MM.1S (cell line): ENCODE data around the gene ADAMTSL1.

ENCODE experiments used
- DNase-seq: peaks from one replicate; pipeline ENCODE4 v3.0.0-alpha.2; 2015
- H2AFZ ChIP-seq: fragments of 300-600 bp; sonication (generic); 2 replicates; pipeline ENCODE4 v1.6.0; 2016; ENCODE audit warnings: antibody characterized with exemption, low read length
- H3F3A ChIP-seq: fragments of 300-600 bp; sonication (generic); 2 replicates; pipeline ENCODE4 v1.6.1; 2016; ENCODE audit warnings: mild to moderate bottlenecking, antibody characterized with exemption, low read length, moderate library complexity, mixed read lengths; ENCODE audit not compliant: insufficient read depth
- H3K27ac ChIP-seq: fragments of 300-600 bp; sonication (generic); 2 replicates; pipeline ENCODE4 v1.5.1; 2016; ENCODE audit warnings: mild to moderate bottlenecking, low read length
- H3K27me3 ChIP-seq: fragments of 300-600 bp; sonication (generic); replicated peaks from 2 replicates; pipeline ENCODE4 v1.6.0; 2016; ENCODE audit warnings: low read length; ENCODE audit not compliant: insufficient read depth
- H3K36me3 ChIP-seq: fragments of 300-600 bp; sonication (generic); replicated peaks from 2 replicates; pipeline ENCODE4 v1.6.1; 2016; ENCODE audit warnings: mild to moderate bottlenecking, low read length, mixed read lengths; ENCODE audit not compliant: insufficient read depth
- H3K4me1 ChIP-seq: fragments of 300-600 bp; sonication (generic); 2 replicates; pipeline ENCODE4 v1.6.1; 2016; ENCODE audit warnings: low read length, mixed read lengths
- H3K4me2 ChIP-seq: fragments of 300-600 bp; sonication (generic); 2 replicates; pipeline ENCODE4 v1.6.0; 2016; ENCODE audit warnings: low read depth, low read length
- H3K4me3 ChIP-seq: fragments of 300-600 bp; sonication (generic); 2 replicates; pipeline ENCODE4 v1.5.1; 2016; ENCODE audit warnings: low read length, mixed read lengths
- H3K79me2 ChIP-seq: fragments of 300-600 bp; sonication (generic); 2 replicates; pipeline ENCODE4 v1.6.1; 2016; ENCODE audit warnings: mixed run types, low read length, mixed read lengths
- H3K9ac ChIP-seq: fragments of 300-600 bp; sonication (generic); 2 replicates; pipeline ENCODE4 v1.6.1; 2016; ENCODE audit warnings: low read length, mixed read lengths
- H3K9me2 ChIP-seq: fragments of 300-600 bp; sonication (generic); replicated peaks from 2 replicates; pipeline ENCODE4 v1.6.1; 2016; ENCODE audit warnings: mild to moderate bottlenecking, low read length, mixed read lengths; ENCODE audit not compliant: insufficient read depth
- H3K9me3 ChIP-seq: fragments of 300-600 bp; sonication (generic); replicated peaks from 2 replicates; pipeline ENCODE4 v1.6.1; 2016; ENCODE audit warnings: mild to moderate bottlenecking, low read length, mixed read lengths; ENCODE audit not compliant: insufficient read depth
- H4K20me1 ChIP-seq: fragments of 300-600 bp; sonication (generic); 2 replicates; pipeline ENCODE4 v1.6.1; 2016; ENCODE audit warnings: mild to moderate bottlenecking, low read length, moderate library complexity, mixed read lengths; ENCODE audit not compliant: insufficient read depth
- EZH2 ChIP-seq: fragments of 300-600 bp; sonication (generic); optimal IDR thresholded peaks from 2 replicates; pipeline ENCODE3; 2017; ENCODE audit warnings: low read depth, mild to moderate bottlenecking, antibody characterized with exemption, low read length, mixed read lengths
- EZH2phosphoT487 ChIP-seq: fragments of 300-600 bp; sonication (generic); IDR thresholded peaks from 2 replicates; pipeline ENCODE4 v1.6.1; 2018; ENCODE audit warnings: antibody characterized with exemption, low read length
- TF ChIP-seq, protein P1 (sequence below): fragments of 300-600 bp; sonication (generic); IDR thresholded peaks from 2 replicates; pipeline ENCODE4 v1.5.1; 2016; ENCODE audit warnings: antibody characterized with exemption, low read length, mixed read lengths

Gene ADAMTSL1

DNA sequence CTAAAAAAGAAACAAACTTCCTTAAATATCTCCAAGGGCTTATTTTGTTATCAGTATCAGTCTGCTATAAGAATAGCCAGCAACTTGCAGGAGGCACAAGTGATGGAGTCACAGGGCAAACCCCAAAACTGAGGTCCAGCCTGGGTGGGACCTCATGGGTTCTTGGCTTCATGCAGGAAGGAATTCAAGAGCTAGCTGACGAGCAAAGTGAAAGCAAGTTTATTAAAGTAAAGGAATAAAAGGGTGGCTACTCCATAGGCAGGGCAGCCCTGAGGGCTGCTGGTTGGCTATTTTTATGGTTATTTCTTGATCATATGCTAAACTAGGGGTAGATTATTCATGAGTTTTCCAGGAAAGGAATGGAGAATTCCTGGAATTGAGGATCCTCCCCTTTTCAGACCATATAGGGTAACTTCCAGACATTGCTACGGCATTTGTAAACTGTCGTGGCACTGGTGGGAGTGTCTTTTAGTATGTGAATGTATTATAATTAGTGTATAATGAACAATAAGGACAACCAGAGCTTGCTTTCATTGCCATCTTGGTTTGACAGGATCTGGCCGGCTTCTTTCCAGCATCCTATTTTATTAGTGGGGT is 231.9 kb downstream of the ADAMTSL1 start:
- Histone ChIP-seq H3K9me3 (no peaks in the 10 kb centered on the region), H3K4me1 (no peaks in the 10 kb centered on the region), H4K20me1 (no peaks in the 10 kb centered on the region), H2AFZ (no peak overlapping the region), H3K9me2 (no peaks in the 10 kb centered on the region), H3K4me3 (no peak overlapping the region), H3F3A (no peaks in the 10 kb centered on the region), H3K4me2 (no peak overlapping the region), H3K27ac (no peak overlapping the region), H3K27me3 (no peaks in the 10 kb centered on the region), H3K36me3 (no peaks in the 10 kb centered on the region), H3K79me2 (no peaks in the 10 kb centered on the region), H3K9ac (no peak overlapping the region)
- DNase-seq, result no peak
- TF ChIP-seq EZH2 (no peak), EZH2phosphoT487 (no peak)
- TF ChIP-seq, protein P1, sequence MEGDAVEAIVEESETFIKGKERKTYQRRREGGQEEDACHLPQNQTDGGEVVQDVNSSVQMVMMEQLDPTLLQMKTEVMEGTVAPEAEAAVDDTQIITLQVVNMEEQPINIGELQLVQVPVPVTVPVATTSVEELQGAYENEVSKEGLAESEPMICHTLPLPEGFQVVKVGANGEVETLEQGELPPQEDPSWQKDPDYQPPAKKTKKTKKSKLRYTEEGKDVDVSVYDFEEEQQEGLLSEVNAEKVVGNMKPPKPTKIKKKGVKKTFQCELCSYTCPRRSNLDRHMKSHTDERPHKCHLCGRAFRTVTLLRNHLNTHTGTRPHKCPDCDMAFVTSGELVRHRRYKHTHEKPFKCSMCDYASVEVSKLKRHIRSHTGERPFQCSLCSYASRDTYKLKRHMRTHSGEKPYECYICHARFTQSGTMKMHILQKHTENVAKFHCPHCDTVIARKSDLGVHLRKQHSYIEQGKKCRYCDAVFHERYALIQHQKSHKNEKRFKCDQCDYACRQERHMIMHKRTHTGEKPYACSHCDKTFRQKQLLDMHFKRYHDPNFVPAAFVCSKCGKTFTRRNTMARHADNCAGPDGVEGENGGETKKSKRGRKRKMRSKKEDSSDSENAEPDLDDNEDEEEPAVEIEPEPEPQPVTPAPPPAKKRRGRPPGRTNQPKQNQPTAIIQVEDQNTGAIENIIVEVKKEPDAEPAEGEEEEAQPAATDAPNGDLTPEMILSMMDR, result no peak

DNA sequence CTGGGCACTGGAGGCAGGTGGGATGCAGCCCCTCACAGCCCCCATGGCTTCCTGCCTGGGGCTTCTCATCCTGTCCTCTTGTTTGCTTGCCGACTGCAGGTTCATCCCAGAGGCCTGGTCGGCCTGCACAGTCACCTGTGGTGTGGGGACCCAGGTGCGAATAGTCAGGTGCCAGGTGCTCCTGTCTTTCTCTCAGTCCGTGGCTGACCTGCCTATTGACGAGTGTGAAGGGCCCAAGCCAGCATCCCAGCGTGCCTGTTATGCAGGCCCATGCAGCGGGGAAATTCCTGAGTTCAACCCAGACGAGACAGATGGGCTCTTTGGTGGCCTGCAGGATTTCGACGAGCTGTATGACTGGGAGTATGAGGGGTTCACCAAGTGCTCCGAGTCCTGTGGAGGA is 232.7 kb downstream of the ADAMTSL1 start:
- H3K9me2 ChIP-seq, result no peaks in the 10 kb centered on the region
- no peaks in the 10 kb centered on the region for H4K20me1 ChIP-seq
- no peaks in the 10 kb centered on the region for H3K9me3 ChIP-seq
- DNase-seq, result no peak
- H3K27me3 ChIP-seq, result no peaks in the 10 kb centered on the region
- H3K4me3 ChIP-seq, result no peak overlapping the region
- TF ChIP-seq, protein P1, result no peak
- TF ChIP-seq EZH2 (no peak), EZH2phosphoT487 (no peak)
- H3F3A ChIP-seq, result no peaks in the 10 kb centered on the region
- H2AFZ ChIP-seq, result no peak overlapping the region
- H3K9ac ChIP-seq, result no peak overlapping the region
- H3K4me1 ChIP-seq, result no peaks in the 10 kb centered on the region
- H3K79me2 ChIP-seq, result no peaks in the 10 kb centered on the region
- H3K27ac ChIP-seq, result no peak overlapping the region
- H3K36me3 ChIP-seq, result no peaks in the 10 kb centered on the region
- H3K4me2 ChIP-seq, result no peak overlapping the region

GRCh38 chr9:18707061-18707461 is 233.1 kb downstream of the ADAMTSL1 start:
- Histone ChIP-seq H3K9ac (no peak overlapping the region), H3K36me3 (no peaks in the 10 kb centered on the region), H3K27ac (no peak overlapping the region), H4K20me1 (no peaks in the 10 kb centered on the region), H3K4me1 (no peaks in the 10 kb centered on the region), H2AFZ (no peak overlapping the region), H3K4me2 (no peak overlapping the region), H3K9me3 (no peaks in the 10 kb centered on the region), H3K9me2 (no peaks in the 10 kb centered on the region), H3K4me3 (no peak overlapping the region), H3K79me2 (no peaks in the 10 kb centered on the region), H3F3A (no peaks in the 10 kb centered on the region), H3K27me3 (no peaks in the 10 kb centered on the region)
- DNase-seq, result no peak
- TF ChIP-seq, protein P1, result no peak
- TF ChIP-seq EZH2 (no peak), EZH2phosphoT487 (no peak)
